HepG2 (cell line): ENCODE measurements around the gene NACC2. TPM values are rescaled to one million over a fixed set of nuclear protein-coding genes. Genes with fewer than 3 reads are reported as not detected.

Source experiments
- EHMT2 ChIP-seq: fragments of 200-600 bp; sonication (generic); IDR thresholded peaks from 2 replicates; pipeline ENCODE4 v1.7.0; 2017; ENCODE audit warnings: antibody characterized with exemption, low read depth, low read length, borderline replicate concordance
- ELF3 ChIP-seq: IDR thresholded peaks from 2 replicates; pipeline ENCODE4 v1.6.1; 2016; ENCODE audit warnings: missing genetic modification reagents, missing compliant biosample characterization
- FOXK2 ChIP-seq: fragments of 450-650 bp; IDR thresholded peaks from 2 replicates; pipeline ENCODE4 v1.6.1; 2016
- FOXM1 ChIP-seq: sonication (generic); formaldehyde crosslinking; IDR thresholded peaks from 2 replicates; pipeline ENCODE4 v1.5.0; 2020; ENCODE audit warnings: missing genetic modification reagents
- HNF4A ChIP-seq: sonication (generic); formaldehyde crosslinking; IDR thresholded peaks from 2 replicates; pipeline ENCODE4 v1.4.0; 2020; ENCODE audit warnings: missing genetic modification reagents
- MXD4 ChIP-seq: IDR thresholded peaks from 2 replicates; pipeline ENCODE4 v1.6.1; 2016; ENCODE audit warnings: mild to moderate bottlenecking, missing biosample characterization, missing genetic modification reagents
- NCOA2 ChIP-seq: sonication (generic); formaldehyde crosslinking; IDR thresholded peaks from 2 replicates; pipeline ENCODE4 v1.8.0; 2022; ENCODE audit warnings: inconsistent platforms
- NFYC ChIP-seq: IDR thresholded peaks from 2 replicates; pipeline ENCODE4 v1.6.1; 2016; ENCODE audit warnings: missing genetic modification reagents, missing compliant biosample characterization
- PCBP1 ChIP-seq: fragments of 200-400 bp; formaldehyde crosslinking; IDR thresholded peaks from 2 replicates; pipeline ENCODE4 v1.6.1; 2017; ENCODE audit warnings: mild to moderate bottlenecking, low read depth, low read length, borderline replicate concordance
- SAFB2 ChIP-seq: sonication (generic); formaldehyde crosslinking; IDR thresholded peaks from 2 replicates; pipeline ENCODE4 v1.5.1; 2020; ENCODE audit warnings: missing genetic modification reagents, low read depth, mild to moderate bottlenecking, borderline replicate concordance
- SNAPC5 ChIP-seq: sonication (generic); formaldehyde crosslinking; IDR thresholded peaks from 2 replicates; pipeline ENCODE4 v1.8.1; 2023; ENCODE audit warnings: mild to moderate bottlenecking, missing genetic modification reagents, borderline replicate concordance
- TBP ChIP-seq: sonication (generic); formaldehyde crosslinking; IDR thresholded peaks from 2 replicates; pipeline ENCODE4 v1.5.0; 2020; ENCODE audit warnings: missing genetic modification reagents
- U2AF1 ChIP-seq: fragments of 200-400 bp; formaldehyde crosslinking; optimal IDR thresholded peaks from 2 replicates; pipeline ENCODE3; 2017; ENCODE audit warnings: mild to moderate bottlenecking, low read depth, low read length
- U2AF2 ChIP-seq: fragments of 200-400 bp; formaldehyde crosslinking; IDR thresholded peaks from 2 replicates; pipeline ENCODE4 v1.6.1; 2017; ENCODE audit warnings: low read depth, mild to moderate bottlenecking, low read length
- ZNF232 ChIP-seq: sonication (generic); formaldehyde crosslinking; IDR thresholded peaks from 2 replicates; pipeline ENCODE4 v1.4.0; 2020; ENCODE audit warnings: missing genetic modification reagents, borderline replicate concordance
- ZNF354B ChIP-seq: sonication (generic); formaldehyde crosslinking; IDR thresholded peaks from 2 replicates; pipeline ENCODE4 v1.8.0; 2022; ENCODE audit warnings: mild to moderate bottlenecking, missing genetic modification reagents
- ZNF432 ChIP-seq: sonication (generic); formaldehyde crosslinking; IDR thresholded peaks from 2 replicates; pipeline ENCODE4 v1.5.0; 2020; ENCODE audit warnings: missing genetic modification reagents, mild to moderate bottlenecking, borderline replicate concordance
- ZNF879 ChIP-seq: sonication (generic); formaldehyde crosslinking; IDR thresholded peaks from 2 replicates; pipeline ENCODE4 v1.8.1; 2023; ENCODE audit warnings: missing genetic modification reagents
- polyA plus RNA-seq, 8 experiments: library from polyadenylated mRNA; depleted of rRNA in 3 of 8; stranded (reverse) in 7 of 8; unstranded in 1 of 8; fragments of >200 nt; fragmentation: Illumina TruSeq in 4 of 8; extraction: Trizol in 4 of 8; gene quantifications; 2 replicates each; pipeline versions ENCODE4 v1.2.1 to v1.2.3, GENCODE V29; 2011 to 2016; ENCODE audit warnings: low read depth in 4 of 8, missing spikeins in 1 of 8, mixed read lengths in 1 of 8; ENCODE audit not compliant: insufficient read depth in 1 of 8
- total RNA-seq, 5 experiments: library from RNA; depleted of rRNA; stranded (reverse); fragments of >200 nt; fragmentation: Illumina TruSeq; extraction: Trizol; gene quantifications; 2 replicates each; pipeline ENCODE4 v1.2.3, GENCODE V29; 2016; ENCODE audit warnings: low read depth in 1 of 5
- TF ChIP-seq, protein P1 (sequence below): IDR thresholded peaks from 2 replicates; pipeline ENCODE4 v1.6.1; 2016; ENCODE audit warnings: missing compliant biosample characterization, missing genetic modification reagents, borderline replicate concordance
- TF ChIP-seq, protein P2 (sequence below): sonication (generic); formaldehyde crosslinking; IDR thresholded peaks from 2 replicates; pipeline ENCODE4 v1.5.0; 2020; ENCODE audit warnings: missing genetic modification reagents, mild to moderate bottlenecking, borderline replicate concordance
- TF ChIP-seq, protein P3 (sequence below): sonication (generic); formaldehyde crosslinking; IDR thresholded peaks from 2 replicates; pipeline ENCODE4 v1.5.1; 2020; ENCODE audit warnings: missing genetic modification reagents, mild to moderate bottlenecking, borderline replicate concordance
- TF ChIP-seq, protein P4 (sequence below): IDR thresholded peaks from 2 replicates; pipeline ENCODE4 v1.6.1; 2012; ENCODE audit warnings: low read length, improper control_type of control experiment
- TF ChIP-seq, protein P5 (sequence below): sonication (generic); formaldehyde crosslinking; IDR thresholded peaks from 2 replicates; pipeline ENCODE4 v1.5.0; 2020; ENCODE audit warnings: missing genetic modification reagents

The NACC2 gene
- total and polyA plus RNA-seq, 2 of the 13 experiments (the other 11 are each of a cell fraction or from before 2014, with no cell fraction given) = 5.9 to 12.3 TPM

GRCh38 chr9:136011703-136012496, 83.2 kb downstream of the NACC2 start (continued):
- TF ChIP-seq ZNF879 (CRISPR knock-in tag) (peak; percentile 97), PCBP1 (peak; percentile 86; the same call in 1 of the 2 replicates), NFYC (peak; percentile 36; the same call in 1 of the 2 replicates), U2AF2 (no peak), FOXK2 (no peak), ELF3 (CRISPR knock-in tag) (peak; percentile 60), U2AF1 (peak; percentile 91), EHMT2 (no peak), SAFB2 (peak; percentile 39; the same call in 1 of the 2 replicates), ZNF432 (CRISPR knock-in tag) (no peak), TBP (CRISPR knock-in tag) (no peak), FOXM1 (no peak), NCOA2 (CRISPR knock-in tag) (peak; percentile 93), ZNF232 (CRISPR knock-in tag) (peak; percentile 90), HNF4A (CRISPR knock-in tag) (peak; percentile 89), SNAPC5 (peak; percentile 62), MXD4 (CRISPR knock-in tag) (peak; percentile 95), ZNF354B (CRISPR knock-in tag) (peak; percentile 81; the same call in 1 of the 2 replicates)
- TF ChIP-seq, protein P1, sequence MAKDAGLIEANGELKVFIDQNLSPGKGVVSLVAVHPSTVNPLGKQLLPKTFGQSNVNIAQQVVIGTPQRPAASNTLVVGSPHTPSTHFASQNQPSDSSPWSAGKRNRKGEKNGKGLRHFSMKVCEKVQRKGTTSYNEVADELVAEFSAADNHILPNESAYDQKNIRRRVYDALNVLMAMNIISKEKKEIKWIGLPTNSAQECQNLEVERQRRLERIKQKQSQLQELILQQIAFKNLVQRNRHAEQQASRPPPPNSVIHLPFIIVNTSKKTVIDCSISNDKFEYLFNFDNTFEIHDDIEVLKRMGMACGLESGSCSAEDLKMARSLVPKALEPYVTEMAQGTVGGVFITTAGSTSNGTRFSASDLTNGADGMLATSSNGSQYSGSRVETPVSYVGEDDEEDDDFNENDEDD (CRISPR knock-in tag) = peak; percentile 86
- TF ChIP-seq, protein P2, sequence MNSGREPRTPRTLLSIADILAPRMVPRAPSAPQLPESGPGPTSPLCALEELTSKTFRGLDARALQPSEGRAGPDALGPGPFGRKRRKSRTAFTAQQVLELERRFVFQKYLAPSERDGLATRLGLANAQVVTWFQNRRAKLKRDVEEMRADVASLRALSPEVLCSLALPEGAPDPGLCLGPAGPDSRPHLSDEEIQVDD (CRISPR knock-in tag) = peak; percentile 62; the same call in 1 of the 2 replicates
- TF ChIP-seq, protein P3, sequence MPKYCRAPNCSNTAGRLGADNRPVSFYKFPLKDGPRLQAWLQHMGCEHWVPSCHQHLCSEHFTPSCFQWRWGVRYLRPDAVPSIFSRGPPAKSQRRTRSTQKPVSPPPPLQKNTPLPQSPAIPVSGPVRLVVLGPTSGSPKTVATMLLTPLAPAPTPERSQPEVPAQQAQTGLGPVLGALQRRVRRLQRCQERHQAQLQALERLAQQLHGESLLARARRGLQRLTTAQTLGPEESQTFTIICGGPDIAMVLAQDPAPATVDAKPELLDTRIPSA (CRISPR knock-in tag) = peak; percentile 89; the same call in 1 of the 2 replicates
- TF ChIP-seq, protein P4, sequence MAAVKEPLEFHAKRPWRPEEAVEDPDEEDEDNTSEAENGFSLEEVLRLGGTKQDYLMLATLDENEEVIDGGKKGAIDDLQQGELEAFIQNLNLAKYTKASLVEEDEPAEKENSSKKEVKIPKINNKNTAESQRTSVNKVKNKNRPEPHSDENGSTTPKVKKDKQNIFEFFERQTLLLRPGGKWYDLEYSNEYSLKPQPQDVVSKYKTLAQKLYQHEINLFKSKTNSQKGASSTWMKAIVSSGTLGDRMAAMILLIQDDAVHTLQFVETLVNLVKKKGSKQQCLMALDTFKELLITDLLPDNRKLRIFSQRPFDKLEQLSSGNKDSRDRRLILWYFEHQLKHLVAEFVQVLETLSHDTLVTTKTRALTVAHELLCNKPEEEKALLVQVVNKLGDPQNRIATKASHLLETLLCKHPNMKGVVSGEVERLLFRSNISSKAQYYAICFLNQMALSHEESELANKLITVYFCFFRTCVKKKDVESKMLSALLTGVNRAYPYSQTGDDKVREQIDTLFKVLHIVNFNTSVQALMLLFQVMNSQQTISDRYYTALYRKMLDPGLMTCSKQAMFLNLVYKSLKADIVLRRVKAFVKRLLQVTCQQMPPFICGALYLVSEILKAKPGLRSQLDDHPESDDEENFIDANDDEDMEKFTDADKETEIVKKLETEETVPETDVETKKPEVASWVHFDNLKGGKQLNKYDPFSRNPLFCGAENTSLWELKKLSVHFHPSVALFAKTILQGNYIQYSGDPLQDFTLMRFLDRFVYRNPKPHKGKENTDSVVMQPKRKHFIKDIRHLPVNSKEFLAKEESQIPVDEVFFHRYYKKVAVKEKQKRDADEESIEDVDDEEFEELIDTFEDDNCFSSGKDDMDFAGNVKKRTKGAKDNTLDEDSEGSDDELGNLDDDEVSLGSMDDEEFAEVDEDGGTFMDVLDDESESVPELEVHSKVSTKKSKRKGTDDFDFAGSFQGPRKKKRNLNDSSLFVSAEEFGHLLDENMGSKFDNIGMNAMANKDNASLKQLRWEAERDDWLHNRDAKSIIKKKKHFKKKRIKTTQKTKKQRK = no peak
- TF ChIP-seq, protein P5, sequence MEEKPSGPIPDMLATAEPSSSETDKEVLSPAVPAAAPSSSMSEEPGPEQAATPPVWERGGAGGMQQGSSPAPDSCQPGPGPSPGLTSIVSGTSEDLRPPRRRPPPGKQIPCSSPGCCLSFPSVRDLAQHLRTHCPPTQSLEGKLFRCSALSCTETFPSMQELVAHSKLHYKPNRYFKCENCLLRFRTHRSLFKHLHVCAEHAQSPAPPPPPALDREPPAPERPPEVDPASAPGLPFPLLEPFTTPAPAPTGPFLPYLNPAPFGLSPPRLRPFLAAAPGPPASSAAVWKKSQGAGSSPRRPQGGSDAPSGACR (CRISPR knock-in tag) = peak; percentile 95
